GM18499 (cell line): ENCODE results near the gene N4BP2.
A peak's percentile ranks its signal among the peaks of the same experiment; 100 is the strongest.

Experiments used
- ATAC-seq: cut with Tn5 transposase; IDR thresholded peaks from one replicate; pipeline ENCODE4 v1.9.1; 2021; ENCODE audit warnings: moderate number of reproducible peaks; ENCODE audit not compliant: insufficient read depth, unreplicated experiment

N4BP2 gene

GRCh38 chr4:40204507-40205258, 148.0 kb downstream of the N4BP2 start:
- no peak for ATAC-seq

GRCh38 chr4:40205259-40206198, 148.9 kb downstream of the N4BP2 start:
- ATAC-seq = peak; percentile 50

GRCh38 chr4:40206426-40206825, 149.8 kb downstream of the N4BP2 start:
- ATAC-seq = no peak
